ENCODE data around the gene GLRA2.

The GLRA2 gene

GRCh38 chrX:14777525-14777924, 248.2 kb downstream of the GLRA2 start:
- H3K27me3 ChIP-seq: no peaks in the 10 kb centered on the region
- no peaks in the 10 kb centered on the region for H3K9me3 ChIP-seq
- no peak for DNase-seq
- TF ChIP-seq, protein P1, sequence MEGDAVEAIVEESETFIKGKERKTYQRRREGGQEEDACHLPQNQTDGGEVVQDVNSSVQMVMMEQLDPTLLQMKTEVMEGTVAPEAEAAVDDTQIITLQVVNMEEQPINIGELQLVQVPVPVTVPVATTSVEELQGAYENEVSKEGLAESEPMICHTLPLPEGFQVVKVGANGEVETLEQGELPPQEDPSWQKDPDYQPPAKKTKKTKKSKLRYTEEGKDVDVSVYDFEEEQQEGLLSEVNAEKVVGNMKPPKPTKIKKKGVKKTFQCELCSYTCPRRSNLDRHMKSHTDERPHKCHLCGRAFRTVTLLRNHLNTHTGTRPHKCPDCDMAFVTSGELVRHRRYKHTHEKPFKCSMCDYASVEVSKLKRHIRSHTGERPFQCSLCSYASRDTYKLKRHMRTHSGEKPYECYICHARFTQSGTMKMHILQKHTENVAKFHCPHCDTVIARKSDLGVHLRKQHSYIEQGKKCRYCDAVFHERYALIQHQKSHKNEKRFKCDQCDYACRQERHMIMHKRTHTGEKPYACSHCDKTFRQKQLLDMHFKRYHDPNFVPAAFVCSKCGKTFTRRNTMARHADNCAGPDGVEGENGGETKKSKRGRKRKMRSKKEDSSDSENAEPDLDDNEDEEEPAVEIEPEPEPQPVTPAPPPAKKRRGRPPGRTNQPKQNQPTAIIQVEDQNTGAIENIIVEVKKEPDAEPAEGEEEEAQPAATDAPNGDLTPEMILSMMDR (IDR thresholded peaks at IDR 0.05; ENCODE audit: low read depth, low read length): no peak
- H3K36me3 ChIP-seq: no peaks in the 10 kb centered on the region
- H3K4me3 ChIP-seq (ENCODE audit: low read depth, low read length): no peak overlapping the region
- H3K4me1 ChIP-seq: no peaks in the 10 kb centered on the region

DNA sequence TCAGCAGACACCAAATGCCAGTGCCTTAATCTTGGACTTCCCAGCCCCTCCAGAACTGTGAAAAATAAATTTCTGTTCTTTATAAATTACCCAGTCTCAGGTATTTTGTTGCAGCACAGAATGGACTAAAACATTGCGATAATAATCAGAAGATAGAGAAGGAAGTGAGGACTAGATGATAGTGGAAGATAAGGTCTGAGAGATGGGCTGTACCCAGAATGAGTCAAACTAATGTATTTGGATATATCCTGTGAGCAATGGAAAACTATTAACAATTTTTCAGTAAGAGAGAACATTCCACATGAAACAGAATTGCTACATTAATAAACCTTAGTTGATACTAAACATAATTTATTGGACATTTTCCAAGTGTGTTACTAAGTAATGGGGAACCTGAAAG, 250.2 kb downstream of the GLRA2 start:
- Histone ChIP-seq H3K36me3 (no peaks in the 10 kb centered on the region), H3K9me3 (no peaks in the 10 kb centered on the region), H3K4me3 (ENCODE audit: low read depth, low read length) (no peak overlapping the region), H3K4me1 (no peaks in the 10 kb centered on the region), H3K27me3 (no peaks in the 10 kb centered on the region)
- TF ChIP-seq, protein P1 (IDR thresholded peaks at IDR 0.05; ENCODE audit: low read depth, low read length): no peak
- DNase-seq: no peak

Data from BE2C (cell line).